Measurements from ENCODE around the gene PRKAR2B. TPM values are rescaled to one million over a fixed set of nuclear protein-coding genes. Genes with fewer than 3 reads are reported as not detected.
"Not testable (repeated sequence)": the region's sequence is repeated elsewhere in the genome, so short reads cannot be mapped to it uniquely, and the experiment has no call there.

The PRKAR2B gene
- total and polyA plus RNA-seq, 2 of the 4 experiments (the other 2 are of a cell fraction) = 3.0 to 3.1 TPM

GRCh38 chr7:107155726-107156125 is 111.2 kb downstream of the PRKAR2B start:
- H3K9me1 ChIP-seq (ENCODE audit: insufficient read depth, low read length); H4K5ac ChIP-seq (ENCODE audit: low read depth, low read length); H2BK20ac ChIP-seq (ENCODE audit: low read depth, low read length); H4K20me1 ChIP-seq (ENCODE audit: insufficient read depth, low read length); H2BK5ac ChIP-seq (ENCODE audit: low read depth, low read length, poor library complexity, severe bottlenecking); H3K4me3 ChIP-seq (ENCODE audit: insufficient read depth, low read depth, low read length); H3K56ac ChIP-seq (ENCODE audit: extremely low read depth, insufficient read depth, low read length); ATAC-seq (ENCODE audit: low read depth); H3K23ac ChIP-seq (ENCODE audit: low read depth, low read length); DNase-seq; H3K27me3 ChIP-seq (ENCODE audit: control insufficient read depth, insufficient read depth, low read length); H3K9me3 ChIP-seq (ENCODE audit: control insufficient read depth, insufficient read depth, low read length); H3K4me2 ChIP-seq (ENCODE audit: low read depth, low read length); H2AK9ac ChIP-seq (replicated peaks; ENCODE audit: low read depth, low read length, poor library complexity); H2BK15ac ChIP-seq (ENCODE audit: low read depth, low read length); CTCF ChIA-PET; H3K27ac ChIP-seq (ENCODE audit: insufficient read depth, low read length); H2BK120ac ChIP-seq (ENCODE audit: low read depth, low read length); H3K14ac ChIP-seq (replicated peaks; ENCODE audit: low read depth, low read length); H4K8ac ChIP-seq (ENCODE audit: low read depth in 2 of 2, low read length in 2 of 2); H2AK5ac ChIP-seq (ENCODE audit: low read depth, low read length); H3K79me1 ChIP-seq (ENCODE audit: low read depth in 1 of 2, low read length in 2 of 2); POLR2A ChIA-PET (ENCODE audit: unreplicated experiment); H3K4me1 ChIP-seq (ENCODE audit: control insufficient read depth, insufficient read depth, low read length); H3K18ac ChIP-seq (ENCODE audit: low read depth, low read length); BruUV-seq (replicated peaks); H3K4ac ChIP-seq (ENCODE audit: low read depth, low read length); intact Hi-C loops (cut with micrococcal nuclease); H4K91ac ChIP-seq (ENCODE audit: insufficient read depth, low read depth, low read length); H2AFZ ChIP-seq (replicated peaks; ENCODE audit: low read length, poor library complexity); H3K9ac ChIP-seq (ENCODE audit: low read depth, low read length); H3K36me3 ChIP-seq (ENCODE audit: control insufficient read depth, insufficient read depth, low read length): not testable (repeated sequence)
- dilution Hi-C loops (cut with HindIII; ENCODE audit: low sequenced_read_pairs, unreplicated experiment) (loop anchor here (10.0 kb wide), 1 partner anchor 211 kb away; no protein-coding TSS in a partner anchor), in situ Hi-C loops (cut with MboI; ENCODE audit: low sequenced_read_pairs) (loop anchor here (10.0 kb wide), 1 partner anchor 491 kb away; the partner anchor contains the start of gene CCDC71L)
- WGBS, 2 experiments (ENCODE audit: extremely low coverage in 2 of 2, insufficient read length in 1 of 2) = no CpG with 5 or more reads among the region's 3 CpGs

All from IMR-90 (cell line).